ENCODE measurements around the gene MEIOSIN. TPM values are rescaled to one million over a fixed set of nuclear protein-coding genes. Genes with fewer than 3 reads are reported as not detected.
A peak's percentile ranks its signal among the peaks of the same experiment; 100 is the strongest.

MEIOSIN gene
- total and polyA plus RNA-seq, 9 of the 15 experiments (the other 6 are each of a cell fraction or from before 2014, with no cell fraction given): 0.06 to 2.0 (median 0.76) TPM

DNA sequence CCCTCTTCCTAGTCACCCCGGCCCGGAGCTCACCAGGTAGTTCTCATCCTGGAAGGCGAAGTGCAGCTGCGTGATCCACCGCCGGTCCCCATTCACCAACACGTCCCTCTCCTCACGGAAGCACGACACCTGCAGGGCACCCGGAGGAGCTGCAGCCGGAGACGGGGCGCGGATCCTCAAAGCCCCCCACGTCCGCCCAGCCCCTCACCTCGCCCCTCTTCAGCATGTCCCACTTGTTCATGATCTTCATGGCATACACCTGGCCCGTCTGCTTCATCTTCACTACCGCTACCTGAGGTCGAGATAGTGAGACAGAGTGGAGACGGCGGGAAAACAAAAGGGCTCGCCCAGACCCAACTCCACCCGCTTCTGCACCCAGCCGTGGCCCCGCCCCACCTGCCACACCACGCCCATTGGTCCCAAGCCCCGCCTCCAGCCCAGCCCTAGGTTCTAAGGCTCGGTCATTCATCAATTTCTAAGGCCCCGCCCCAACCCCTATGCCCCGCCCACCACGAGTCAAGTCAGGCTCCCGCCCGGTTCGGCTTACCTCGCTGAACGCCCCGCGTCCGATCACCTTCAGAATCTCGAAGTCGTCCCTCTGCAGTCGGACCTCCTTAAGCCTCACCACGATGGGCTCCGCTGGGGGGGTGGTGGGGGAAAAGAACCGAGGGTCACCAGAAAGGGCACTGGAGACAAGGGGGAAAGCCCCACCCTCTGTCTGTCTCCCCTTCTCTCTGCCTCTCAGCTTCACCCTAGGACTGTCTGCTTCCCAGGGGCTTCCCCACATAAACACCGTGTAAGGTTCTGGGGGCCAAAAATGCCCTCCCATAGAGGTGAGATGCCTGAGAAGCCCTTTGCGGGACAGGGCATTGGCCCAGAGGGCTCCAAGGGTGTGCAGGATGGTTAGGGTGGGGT is 46.2 kb downstream of the MEIOSIN start (continued):
- peak; percentile 26; the same call in 1 of the 2 replicates for TF ChIP-seq ATF7 (IDR thresholded peaks at IDR 0.05)
- TF ChIP-seq HNRNPUL1 (IDR thresholded peaks at IDR 0.05; ENCODE audit: low read length): no peak
- TF ChIP-seq FOXK1 (CRISPR knock-in tag; IDR thresholded peaks at IDR 0.05; ENCODE audit: borderline replicate concordance): no peak
- TF ChIP-seq, protein P1, sequence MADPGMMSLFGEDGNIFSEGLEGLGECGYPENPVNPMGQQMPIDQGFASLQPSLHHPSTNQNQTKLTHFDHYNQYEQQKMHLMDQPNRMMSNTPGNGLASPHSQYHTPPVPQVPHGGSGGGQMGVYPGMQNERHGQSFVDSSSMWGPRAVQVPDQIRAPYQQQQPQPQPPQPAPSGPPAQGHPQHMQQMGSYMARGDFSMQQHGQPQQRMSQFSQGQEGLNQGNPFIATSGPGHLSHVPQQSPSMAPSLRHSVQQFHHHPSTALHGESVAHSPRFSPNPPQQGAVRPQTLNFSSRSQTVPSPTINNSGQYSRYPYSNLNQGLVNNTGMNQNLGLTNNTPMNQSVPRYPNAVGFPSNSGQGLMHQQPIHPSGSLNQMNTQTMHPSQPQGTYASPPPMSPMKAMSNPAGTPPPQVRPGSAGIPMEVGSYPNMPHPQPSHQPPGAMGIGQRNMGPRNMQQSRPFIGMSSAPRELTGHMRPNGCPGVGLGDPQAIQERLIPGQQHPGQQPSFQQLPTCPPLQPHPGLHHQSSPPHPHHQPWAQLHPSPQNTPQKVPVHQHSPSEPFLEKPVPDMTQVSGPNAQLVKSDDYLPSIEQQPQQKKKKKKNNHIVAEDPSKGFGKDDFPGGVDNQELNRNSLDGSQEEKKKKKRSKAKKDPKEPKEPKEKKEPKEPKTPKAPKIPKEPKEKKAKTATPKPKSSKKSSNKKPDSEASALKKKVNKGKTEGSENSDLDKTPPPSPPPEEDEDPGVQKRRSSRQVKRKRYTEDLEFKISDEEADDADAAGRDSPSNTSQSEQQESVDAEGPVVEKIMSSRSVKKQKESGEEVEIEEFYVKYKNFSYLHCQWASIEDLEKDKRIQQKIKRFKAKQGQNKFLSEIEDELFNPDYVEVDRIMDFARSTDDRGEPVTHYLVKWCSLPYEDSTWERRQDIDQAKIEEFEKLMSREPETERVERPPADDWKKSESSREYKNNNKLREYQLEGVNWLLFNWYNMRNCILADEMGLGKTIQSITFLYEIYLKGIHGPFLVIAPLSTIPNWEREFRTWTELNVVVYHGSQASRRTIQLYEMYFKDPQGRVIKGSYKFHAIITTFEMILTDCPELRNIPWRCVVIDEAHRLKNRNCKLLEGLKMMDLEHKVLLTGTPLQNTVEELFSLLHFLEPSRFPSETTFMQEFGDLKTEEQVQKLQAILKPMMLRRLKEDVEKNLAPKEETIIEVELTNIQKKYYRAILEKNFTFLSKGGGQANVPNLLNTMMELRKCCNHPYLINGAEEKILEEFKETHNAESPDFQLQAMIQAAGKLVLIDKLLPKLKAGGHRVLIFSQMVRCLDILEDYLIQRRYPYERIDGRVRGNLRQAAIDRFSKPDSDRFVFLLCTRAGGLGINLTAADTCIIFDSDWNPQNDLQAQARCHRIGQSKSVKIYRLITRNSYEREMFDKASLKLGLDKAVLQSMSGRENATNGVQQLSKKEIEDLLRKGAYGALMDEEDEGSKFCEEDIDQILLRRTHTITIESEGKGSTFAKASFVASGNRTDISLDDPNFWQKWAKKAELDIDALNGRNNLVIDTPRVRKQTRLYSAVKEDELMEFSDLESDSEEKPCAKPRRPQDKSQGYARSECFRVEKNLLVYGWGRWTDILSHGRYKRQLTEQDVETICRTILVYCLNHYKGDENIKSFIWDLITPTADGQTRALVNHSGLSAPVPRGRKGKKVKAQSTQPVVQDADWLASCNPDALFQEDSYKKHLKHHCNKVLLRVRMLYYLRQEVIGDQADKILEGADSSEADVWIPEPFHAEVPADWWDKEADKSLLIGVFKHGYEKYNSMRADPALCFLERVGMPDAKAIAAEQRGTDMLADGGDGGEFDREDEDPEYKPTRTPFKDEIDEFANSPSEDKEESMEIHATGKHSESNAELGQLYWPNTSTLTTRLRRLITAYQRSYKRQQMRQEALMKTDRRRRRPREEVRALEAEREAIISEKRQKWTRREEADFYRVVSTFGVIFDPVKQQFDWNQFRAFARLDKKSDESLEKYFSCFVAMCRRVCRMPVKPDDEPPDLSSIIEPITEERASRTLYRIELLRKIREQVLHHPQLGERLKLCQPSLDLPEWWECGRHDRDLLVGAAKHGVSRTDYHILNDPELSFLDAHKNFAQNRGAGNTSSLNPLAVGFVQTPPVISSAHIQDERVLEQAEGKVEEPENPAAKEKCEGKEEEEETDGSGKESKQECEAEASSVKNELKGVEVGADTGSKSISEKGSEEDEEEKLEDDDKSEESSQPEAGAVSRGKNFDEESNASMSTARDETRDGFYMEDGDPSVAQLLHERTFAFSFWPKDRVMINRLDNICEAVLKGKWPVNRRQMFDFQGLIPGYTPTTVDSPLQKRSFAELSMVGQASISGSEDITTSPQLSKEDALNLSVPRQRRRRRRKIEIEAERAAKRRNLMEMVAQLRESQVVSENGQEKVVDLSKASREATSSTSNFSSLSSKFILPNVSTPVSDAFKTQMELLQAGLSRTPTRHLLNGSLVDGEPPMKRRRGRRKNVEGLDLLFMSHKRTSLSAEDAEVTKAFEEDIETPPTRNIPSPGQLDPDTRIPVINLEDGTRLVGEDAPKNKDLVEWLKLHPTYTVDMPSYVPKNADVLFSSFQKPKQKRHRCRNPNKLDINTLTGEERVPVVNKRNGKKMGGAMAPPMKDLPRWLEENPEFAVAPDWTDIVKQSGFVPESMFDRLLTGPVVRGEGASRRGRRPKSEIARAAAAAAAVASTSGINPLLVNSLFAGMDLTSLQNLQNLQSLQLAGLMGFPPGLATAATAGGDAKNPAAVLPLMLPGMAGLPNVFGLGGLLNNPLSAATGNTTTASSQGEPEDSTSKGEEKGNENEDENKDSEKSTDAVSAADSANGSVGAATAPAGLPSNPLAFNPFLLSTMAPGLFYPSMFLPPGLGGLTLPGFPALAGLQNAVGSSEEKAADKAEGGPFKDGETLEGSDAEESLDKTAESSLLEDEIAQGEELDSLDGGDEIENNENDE (IDR thresholded peaks at IDR 0.05; ENCODE audit: low read depth, low read length): no peak
- TF ChIP-seq XRCC3 (IDR thresholded peaks at IDR 0.05): no peak
